HG03521 (cell line): ENCODE data around the gene EIF4G3.
"Not testable (repeated sequence)": the region's sequence is repeated elsewhere in the genome, so short reads cannot be mapped to it uniquely, and the experiment has no call there.

Experiments used
- ATAC-seq: cut with Tn5 transposase; IDR thresholded peaks from one replicate; pipeline ENCODE4 v1.9.1; 2021; ENCODE audit warnings: mild to moderate bottlenecking, moderate library complexity; ENCODE audit not compliant: unreplicated experiment

EIF4G3 gene

DNA sequence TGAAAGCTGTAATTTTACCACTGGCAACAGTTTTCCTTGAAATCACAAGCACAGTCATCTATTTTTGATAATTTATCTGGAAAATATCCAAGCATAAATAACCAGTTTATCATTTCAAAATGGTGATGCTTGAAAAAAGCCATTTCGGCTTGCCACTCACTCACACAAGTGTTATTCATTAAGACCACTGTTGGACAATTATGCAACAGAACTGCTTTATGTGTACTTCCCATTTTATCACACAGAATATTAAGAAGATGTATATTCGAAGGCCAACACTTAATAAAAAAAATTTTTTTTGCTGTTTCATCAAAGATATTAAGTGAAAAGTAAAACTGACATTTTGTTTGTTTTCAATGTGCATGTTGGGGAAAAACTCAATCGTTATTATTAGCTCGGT is 62.3 kb downstream of the EIF4G3 start:
- ATAC-seq, result no peak

DNA sequence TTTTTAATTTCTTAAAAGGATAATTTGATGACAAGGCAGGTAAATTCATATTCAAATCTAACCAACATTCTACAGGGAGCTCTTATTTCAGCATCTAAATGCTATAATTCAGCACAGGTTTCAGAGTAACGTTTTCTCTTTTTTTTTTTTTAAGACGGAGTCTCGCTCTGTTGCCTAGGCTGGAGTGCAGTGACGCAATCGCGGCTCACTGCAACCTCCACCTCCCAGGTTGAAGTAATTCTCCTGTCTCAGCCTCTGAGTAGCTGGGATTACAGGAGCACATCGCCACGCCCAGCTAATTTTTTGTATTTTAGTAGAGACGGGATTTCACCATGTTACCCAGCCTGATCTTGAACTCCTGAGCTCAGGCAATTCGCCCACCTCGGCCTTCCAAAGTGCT is 66.5 kb downstream of the EIF4G3 start:
- ATAC-seq, result no peak

DNA sequence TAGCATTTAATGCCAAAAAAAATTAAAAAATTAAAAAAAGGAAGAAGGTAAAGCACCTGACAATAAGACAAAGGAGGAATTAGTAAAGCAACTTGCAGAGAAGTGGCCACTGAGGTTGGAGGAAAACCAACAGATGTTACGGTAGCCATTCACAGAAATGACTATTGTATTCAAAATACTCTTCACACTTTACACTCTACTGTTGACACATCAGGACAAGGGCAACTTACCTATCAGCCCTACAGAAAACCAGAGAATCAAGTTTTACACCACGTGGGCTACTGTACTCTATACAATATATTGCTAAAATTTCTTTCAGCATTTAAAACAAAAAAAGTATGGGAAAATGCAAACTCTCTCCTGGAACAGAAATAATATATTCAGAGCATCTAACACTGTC is 70.0 kb downstream of the EIF4G3 start:
- no peak for ATAC-seq

DNA sequence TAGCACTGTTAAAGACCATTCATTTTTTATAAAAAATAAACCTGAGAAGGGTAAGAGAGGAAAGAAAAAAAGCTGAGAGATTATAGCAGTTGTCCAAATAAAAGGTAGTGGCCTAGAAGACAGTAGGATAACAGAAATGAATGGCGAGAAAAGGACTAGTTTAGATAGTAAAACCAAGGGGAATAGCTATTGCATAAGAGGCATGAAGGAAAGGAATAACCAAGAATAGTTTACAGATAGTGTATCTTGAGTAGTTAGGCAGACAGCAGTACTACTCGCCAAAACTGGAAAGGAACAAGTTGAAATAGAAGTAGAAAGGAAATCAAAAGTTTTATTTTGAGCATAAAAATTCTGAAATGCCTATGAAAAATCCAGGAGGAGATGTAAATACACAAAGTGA is 70.5 kb downstream of the EIF4G3 start:
- no peak for ATAC-seq

DNA sequence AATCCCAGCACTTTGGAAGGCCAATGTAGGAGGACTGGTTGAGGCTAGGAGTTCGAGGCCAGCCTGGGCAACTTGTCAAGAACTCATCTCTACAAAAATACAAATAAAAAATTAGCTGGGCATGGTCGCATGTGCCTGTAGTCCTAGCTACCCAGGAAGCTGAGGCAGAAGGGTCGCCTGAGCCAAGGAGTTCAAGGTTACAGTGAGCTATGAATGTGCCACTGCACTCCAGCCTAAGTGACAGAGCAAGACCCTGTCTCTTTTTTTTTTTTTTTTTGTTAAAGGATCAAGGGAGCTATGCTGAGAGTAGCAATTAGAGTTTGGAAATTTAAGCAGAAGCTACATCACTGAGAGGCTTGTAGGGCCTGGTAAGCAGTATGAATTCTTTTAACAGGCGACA is 70.9 kb downstream of the EIF4G3 start:
- ATAC-seq, result no peak

DNA sequence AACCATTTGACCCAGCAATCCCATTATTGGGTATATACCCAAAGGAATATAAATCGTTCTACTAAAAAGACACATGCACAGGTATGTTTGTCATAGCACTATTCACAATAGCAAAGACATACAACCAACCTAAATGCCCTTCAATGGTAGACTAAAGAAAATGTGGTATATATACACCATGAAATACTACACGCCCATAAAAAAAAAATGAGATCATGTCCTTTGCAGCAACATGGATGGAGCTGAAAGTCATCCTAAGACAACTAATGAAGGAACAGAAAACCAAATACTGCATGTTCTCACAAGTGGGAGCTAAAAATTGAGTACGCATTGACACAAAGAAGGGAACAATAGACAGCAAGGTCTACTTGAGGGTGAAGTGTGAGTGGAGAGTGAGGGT is 72.0 kb downstream of the EIF4G3 start:
- ATAC-seq, result no peak

DNA sequence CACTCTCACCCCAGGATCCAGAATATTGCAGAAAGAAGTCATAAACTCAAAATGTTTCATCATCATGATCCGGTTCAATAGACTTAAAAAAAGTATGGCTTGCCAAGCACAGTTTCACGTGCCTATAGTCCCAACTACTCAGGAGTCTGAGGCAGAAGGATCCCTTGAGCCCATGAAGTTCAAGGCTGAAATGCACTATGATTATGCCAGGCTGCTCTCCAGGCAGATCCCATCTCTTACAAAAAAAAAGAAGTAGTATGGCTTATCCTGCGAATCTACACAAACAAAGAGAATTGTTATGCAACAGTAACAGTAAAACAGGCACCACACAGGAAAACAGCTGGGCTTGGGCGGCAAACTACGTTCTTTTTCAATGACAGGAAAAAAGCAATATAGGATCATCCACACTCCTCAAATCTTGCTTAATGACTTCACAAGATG is 76.2 kb downstream of the EIF4G3 start:
- ATAC-seq, result no peak

DNA sequence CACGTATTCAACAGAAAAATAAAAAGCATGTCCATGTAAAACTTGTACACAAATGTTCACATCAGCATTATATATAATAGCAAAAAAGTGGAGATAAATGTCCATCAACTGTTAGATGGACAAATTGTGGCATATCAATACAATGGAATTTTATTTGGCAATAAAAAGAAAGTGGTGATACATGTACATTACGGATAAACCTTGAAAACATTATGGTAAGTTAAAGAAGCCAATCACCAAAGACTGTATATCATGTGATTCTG is 76.9 kb downstream of the EIF4G3 start:
- no peak for ATAC-seq

DNA sequence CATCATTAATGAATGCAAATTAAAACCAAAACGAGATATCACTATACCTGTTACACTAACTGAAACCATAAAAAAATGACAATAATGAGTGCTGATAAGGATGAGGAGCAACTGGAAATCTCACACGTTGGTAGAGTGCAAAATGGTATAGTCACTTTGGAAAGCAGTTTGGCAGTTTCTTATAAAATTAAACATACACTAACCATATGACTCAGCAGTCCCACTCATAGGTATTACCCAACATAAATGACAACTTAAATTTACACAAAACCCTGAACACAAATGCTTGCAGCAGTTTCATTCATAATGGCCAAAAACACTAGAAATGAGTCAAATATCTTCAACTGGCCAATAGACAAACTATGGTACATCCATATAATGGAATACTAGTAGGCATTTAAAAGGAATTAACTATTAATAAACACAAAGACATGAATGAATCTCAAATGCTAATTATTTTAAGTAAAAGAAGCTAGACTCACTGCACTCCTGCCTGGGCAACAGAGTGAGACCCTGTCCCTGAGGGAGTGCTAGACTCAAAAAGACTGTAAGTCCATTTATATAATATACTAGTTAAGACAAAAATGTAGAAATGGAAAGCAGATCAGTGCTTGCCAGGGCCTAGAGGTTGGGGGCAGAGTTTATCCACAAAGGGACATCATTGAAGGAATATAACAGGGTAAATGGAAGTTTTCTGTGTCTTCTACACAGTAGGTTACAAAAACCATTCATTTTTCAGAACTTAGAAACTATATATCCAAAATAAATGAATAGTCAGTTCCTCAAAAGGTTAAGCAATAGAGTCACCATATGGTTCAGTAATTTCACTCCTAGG is 77.4 kb downstream of the EIF4G3 start:
- ATAC-seq, result no peak

DNA sequence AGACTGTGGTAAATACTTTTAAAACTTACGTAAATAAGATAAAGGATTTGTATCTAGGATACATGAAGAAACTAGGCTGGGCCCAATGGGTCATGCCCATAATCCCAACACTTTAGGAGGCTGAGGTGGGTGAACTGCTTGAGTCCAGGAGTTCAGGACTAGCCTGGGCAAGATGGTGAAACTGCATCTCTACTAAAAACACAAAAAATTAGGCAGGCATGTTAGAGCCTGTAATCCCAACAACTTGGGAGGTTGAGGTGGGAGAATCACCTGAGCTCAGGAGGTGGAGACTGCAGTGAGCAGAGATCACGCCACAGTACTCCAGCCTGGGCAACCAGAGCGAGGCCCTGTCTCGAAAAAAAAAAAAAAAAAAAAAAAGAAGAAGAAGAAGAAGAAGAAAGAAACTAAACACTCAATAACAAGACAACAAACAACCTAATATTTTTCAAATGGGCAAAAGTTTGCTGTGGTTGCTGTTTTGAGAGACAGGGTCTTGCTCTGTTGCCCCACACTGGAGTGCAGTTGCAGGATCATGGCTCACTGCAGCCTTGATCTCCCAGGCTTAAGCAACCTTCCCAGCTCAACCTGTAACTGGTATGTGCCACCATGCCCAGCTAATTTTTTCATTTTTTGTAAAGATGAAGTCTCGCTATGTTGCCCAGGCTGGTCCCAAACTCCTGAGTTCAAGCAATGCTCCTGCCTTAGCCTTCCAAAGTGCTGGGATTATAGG is 78.3 kb downstream of the EIF4G3 start:
- ATAC-seq, result no peak

DNA sequence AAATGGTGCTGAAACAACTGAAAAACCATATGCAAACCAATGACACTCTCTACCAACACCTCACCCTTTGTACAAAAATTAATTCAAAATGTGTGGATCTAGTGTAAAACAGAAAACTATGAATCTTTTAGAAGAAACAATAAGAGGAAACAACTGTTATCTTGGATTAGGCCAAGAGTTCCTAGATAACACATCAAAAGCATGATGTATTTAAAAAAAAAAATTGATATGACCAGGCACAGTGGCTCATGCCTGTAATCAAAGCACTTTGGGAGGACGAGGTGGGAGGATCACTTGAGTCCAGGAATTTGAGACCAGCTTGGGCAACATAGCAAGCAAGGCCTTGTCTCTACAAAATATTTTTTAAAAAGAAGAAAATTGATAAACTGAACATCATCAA is 79.0 kb downstream of the EIF4G3 start:
- ATAC-seq, result no peak

DNA sequence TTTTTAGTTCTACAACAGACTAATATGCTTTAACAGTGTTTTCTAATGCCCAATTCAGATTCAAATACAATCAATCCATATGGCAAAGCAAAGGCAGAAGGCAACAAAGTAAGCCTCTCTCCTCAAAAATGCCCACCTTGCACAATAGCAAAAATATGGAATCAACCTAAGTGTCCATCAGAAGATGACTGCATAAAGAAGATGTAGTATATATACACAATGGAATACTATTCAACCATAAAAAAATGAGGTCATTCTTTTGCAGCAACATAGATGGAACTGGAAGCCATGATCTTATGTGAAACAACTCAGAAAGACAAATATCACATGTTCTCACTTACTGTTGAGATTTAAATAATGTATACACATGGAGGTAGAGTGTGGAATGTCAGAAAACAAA is 80.7 kb downstream of the EIF4G3 start:
- no peak for ATAC-seq

DNA sequence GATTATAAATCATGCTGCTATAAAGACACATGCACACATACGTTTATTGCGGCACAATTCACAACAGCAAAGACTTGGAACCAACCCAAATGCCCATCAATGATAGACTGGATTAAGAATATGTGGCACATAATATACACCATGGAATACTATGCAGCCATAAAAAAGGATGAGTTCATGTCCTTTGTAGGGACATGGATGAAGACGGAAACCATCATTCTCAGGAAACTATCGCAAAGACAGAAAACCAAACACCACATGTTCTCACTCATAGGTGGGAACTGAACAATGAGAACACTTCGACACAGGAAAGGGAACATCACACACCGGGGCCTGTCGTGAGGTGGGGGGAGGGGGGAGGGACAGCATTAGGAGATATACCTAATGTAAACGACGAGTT is 82.4 kb downstream of the EIF4G3 start:
- ATAC-seq, result not testable (repeated sequence)

DNA sequence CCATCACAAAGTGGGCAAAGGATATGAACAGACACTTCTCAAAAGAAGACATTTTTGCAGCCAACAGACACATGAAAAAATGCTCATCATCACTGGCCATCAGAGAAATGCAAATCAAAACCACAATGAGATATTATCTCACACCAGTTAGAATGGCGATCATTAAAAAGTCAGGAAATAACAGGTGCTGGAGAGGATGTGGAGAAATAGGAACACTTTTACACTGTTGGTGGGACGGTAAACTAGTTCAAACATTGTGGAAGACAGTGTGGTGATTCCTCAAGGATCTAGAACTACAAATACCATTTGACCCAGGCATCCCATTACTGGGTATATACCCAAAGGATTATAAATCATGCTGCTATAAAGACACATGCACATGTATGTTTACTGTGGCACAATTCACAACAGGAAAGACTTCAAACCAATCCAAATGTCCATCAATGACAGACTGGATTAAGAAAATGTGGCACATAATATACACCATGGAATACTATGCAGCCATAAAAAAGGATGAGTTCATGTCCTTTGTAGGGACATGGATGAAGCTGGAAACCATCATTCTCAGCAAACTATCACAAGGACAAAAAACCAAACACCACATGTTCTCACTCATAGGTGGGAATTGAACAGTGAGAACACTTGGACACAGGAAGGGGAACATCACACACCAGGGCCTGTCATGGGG is 83.3 kb downstream of the EIF4G3 start:
- not testable (repeated sequence) for ATAC-seq

DNA sequence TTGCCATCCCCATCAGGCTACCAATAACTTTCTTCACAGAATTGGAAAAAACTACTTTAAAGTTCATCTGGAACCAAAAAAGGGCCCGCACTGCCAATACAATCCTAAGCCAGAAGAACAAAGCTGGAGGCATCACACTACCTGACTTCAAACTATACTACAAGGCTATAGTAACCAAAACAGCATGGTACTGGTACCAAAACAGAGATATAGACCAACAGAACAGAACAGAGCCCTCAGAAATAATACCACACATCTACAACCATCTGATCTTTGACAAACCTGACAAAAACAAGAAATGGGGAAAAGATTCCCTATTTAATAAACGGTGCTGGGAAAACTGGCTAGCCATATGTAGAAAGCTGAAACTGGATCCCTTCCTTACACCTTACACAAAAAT is 84.2 kb downstream of the EIF4G3 start:
- not testable (repeated sequence) for ATAC-seq

DNA sequence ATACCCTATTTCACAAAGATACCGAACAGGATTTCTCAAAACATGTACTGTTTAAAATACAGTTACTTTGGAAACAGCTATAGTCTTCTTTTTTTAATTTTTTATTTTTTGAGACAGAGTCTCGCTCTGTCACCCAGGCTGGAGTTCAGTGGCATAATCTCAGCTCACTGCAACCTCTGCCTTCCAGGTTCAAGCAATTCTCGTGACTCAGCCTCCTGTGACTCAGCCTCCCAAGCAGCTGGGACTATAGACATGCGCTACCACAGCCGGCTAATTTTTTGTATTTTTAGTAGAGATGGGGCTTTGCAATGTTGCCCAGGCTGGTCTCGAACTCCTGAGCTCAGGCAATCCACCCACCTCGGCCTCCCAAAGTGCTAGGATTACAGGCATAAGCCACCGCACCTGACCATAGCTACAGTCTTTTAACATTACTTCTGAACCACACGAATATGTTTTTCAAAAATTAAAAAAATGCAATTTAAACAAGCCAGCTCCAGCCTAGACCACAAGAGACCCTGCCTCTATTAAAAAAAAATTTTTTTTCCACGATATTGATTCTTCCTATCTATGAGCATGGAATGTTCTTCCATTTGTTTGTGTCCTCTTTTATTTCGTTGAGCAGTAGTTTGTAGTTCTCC is 85.5 kb downstream of the EIF4G3 start:
- not testable (repeated sequence) for ATAC-seq

DNA sequence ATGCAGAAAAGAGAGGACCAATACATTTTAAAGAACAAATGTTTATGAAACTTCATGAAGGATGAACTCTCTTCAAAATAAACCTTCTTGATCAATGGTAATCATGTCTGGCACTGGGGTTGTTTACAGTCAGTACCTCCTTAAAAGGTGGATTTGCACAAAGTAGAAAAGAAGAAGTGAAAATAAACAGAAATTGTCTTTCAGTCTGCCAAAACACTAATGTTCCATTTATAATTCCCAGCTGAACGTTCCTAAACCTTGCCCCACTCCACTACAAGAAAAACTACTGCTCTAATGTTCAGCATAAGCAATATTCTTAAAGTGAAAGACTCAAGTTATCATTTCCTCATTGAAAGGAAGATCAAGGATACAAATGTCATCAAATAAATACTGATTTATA is 86.2 kb downstream of the EIF4G3 start:
- ATAC-seq, result no peak

DNA sequence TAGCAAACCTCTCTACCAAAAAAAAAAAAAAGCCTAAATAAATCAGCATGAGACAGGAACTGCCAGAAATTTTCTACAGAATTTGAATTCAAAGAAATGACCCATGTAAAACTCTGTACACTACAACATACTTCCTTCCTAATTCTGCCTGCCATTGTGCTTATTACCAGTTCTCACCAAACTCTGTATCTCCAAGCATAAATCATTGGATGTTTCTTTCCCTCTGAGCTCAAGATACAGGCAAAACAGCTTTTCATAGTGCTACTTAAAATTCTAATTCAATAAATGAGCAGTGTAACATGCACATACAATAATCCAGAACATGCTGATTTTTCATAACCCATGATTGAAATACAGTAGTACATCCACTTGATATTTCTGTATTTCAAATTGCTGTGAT is 87.0 kb downstream of the EIF4G3 start:
- no peak for ATAC-seq

DNA sequence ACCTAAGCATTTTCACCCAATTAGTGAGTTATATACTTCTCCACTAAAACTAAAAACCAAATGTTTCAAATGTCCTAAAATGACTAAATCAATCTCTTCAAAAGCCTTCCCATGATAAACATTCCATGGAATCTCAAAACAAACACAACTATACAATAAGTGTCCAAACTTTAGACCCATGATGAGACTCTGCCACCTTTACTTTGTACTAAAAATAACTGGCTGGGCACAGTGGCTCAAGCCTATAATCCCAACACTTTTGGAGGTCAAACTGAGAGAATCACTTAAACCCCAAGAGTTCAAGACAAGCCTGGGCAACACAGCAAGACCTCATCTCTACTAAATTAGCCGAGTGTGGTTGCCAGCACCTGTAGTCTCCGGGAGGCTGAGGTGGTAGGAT is 87.4 kb downstream of the EIF4G3 start:
- no peak for ATAC-seq

DNA sequence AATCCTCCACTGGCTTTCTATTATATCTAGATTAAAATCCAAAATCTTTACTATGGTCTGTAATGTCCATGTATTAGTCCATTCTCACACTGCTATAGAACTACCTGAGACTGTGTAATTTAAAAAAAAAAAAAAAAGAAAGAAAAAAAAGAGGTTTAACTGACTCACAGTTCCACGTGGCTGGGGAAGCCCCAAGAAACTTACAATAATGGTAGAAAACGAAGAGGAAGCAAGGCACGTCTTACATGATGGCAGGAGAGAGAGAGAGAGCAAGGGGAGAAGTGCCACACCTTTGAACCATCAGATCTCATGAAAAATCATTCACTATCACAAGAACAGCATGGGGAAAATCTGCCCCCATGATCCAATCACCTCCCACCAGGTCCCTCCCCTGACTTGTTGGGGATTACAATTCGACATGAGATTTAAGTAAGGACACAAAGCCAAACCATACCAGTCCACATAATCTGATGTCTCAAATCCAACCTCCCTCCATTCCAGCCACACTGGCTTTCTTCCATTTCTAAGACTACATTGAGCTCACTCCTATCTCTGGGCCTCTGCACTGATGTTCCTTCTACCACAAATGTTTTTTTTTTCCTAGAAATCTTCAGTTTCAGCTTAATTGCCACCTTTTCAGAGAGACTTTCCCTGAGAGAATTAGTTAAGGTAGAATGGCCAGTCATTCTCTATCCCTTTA is 92.4 kb downstream of the EIF4G3 start:
- ATAC-seq, result no peak

DNA sequence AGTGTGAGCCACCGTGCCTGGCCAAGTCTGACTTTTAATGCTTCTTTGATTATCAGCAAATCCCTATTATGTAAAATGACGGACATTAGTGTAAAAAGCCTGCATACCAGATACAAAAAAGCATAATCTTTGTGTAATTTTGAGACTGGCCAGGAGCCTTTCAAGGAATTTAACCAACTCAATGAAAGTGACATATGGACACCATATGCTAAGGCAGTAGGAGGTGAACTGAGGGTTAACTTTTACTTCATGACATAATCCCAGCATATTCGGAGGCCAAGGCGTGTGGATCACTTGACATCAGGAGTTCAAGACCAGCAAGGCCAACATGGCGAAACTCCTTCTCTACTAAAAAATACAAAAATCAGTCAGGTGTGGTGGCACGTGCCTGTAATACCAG is 94.6 kb downstream of the EIF4G3 start:
- ATAC-seq, result no peak
